Measurements from ENCODE around the gene RTTN.

RTTN gene

DNA sequence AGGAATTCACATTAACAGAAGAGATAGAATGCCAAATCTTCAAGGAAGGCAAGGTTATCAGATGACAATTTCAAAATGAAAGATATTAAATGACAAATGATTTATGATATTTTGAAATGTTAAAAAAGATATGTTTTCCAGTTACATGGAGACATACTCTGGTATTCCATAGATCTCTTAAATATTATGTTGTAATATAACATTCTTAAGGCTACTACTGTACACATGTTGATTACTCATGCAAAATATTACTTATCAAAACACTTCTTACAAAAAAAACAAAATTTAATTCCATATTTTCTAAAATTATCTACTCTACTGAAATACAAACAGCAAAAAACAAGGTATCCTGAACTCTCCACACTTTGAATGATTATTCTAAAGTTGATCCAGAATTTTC, 22.9 kb downstream of the RTTN start:
- TF ChIP-seq MYC (IDR thresholded peaks at IDR 0.05; ENCODE audit: low read depth, low read length) (no peak), POLR2A (IDR thresholded peaks at IDR 0.05; ENCODE audit: extremely low read depth, insufficient read length) (no peak)
- TF ChIP-seq, protein P1, sequence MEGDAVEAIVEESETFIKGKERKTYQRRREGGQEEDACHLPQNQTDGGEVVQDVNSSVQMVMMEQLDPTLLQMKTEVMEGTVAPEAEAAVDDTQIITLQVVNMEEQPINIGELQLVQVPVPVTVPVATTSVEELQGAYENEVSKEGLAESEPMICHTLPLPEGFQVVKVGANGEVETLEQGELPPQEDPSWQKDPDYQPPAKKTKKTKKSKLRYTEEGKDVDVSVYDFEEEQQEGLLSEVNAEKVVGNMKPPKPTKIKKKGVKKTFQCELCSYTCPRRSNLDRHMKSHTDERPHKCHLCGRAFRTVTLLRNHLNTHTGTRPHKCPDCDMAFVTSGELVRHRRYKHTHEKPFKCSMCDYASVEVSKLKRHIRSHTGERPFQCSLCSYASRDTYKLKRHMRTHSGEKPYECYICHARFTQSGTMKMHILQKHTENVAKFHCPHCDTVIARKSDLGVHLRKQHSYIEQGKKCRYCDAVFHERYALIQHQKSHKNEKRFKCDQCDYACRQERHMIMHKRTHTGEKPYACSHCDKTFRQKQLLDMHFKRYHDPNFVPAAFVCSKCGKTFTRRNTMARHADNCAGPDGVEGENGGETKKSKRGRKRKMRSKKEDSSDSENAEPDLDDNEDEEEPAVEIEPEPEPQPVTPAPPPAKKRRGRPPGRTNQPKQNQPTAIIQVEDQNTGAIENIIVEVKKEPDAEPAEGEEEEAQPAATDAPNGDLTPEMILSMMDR (IDR thresholded peaks at IDR 0.05; ENCODE audit: low read depth, low read length) = no peak
- TF ChIP-seq, protein P2, sequence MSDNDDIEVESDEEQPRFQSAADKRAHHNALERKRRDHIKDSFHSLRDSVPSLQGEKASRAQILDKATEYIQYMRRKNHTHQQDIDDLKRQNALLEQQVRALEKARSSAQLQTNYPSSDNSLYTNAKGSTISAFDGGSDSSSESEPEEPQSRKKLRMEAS (IDR thresholded peaks at IDR 0.05; ENCODE audit: low read depth, low read length) = no peak
- no peak for DNase-seq (ENCODE audit: low read depth)
- H3K4me3 ChIP-seq (ENCODE audit: low read depth, low read length) = no peak overlapping the region

DNA sequence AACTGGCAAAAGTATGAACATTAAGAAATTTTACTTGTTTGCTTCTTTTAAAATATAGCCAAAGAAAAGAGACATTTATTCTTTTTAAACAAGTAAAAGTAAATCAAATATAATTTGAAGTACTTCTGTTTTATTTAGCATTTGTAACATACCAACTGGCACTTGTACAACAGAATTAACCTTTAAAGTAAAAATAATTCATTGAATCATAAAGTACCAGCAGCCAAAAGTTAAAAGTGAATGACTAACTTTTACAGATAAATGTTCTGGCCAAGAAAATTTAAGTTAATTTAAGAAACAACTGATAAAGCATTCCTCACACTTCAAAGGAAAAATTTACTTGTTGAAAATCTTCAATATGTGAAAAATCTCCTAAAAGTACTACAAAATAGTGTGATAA, 23.8 kb downstream of the RTTN start:
- TF ChIP-seq MYC (IDR thresholded peaks at IDR 0.05; ENCODE audit: low read depth, low read length) (no peak), POLR2A (IDR thresholded peaks at IDR 0.05; ENCODE audit: extremely low read depth, insufficient read length) (no peak)
- TF ChIP-seq, protein P2 (IDR thresholded peaks at IDR 0.05; ENCODE audit: low read depth, low read length) = no peak
- TF ChIP-seq, protein P1 (IDR thresholded peaks at IDR 0.05; ENCODE audit: low read depth, low read length) = no peak
- DNase-seq (ENCODE audit: low read depth) = no peak
- no peak overlapping the region for H3K4me3 ChIP-seq (ENCODE audit: low read depth, low read length)

GRCh38 chr18:70181015-70181414, 24.5 kb downstream of the RTTN start:
- TF ChIP-seq, protein P1 (IDR thresholded peaks at IDR 0.05; ENCODE audit: low read depth, low read length) = no peak
- TF ChIP-seq, protein P2 (IDR thresholded peaks at IDR 0.05; ENCODE audit: low read depth, low read length) = no peak
- TF ChIP-seq MYC (IDR thresholded peaks at IDR 0.05; ENCODE audit: low read depth, low read length) = no peak
- no peak for TF ChIP-seq POLR2A (IDR thresholded peaks at IDR 0.05; ENCODE audit: extremely low read depth, insufficient read length)
- no peak overlapping the region for H3K4me3 ChIP-seq (ENCODE audit: low read depth, low read length)
- DNase-seq (ENCODE audit: low read depth) = no peak

DNA sequence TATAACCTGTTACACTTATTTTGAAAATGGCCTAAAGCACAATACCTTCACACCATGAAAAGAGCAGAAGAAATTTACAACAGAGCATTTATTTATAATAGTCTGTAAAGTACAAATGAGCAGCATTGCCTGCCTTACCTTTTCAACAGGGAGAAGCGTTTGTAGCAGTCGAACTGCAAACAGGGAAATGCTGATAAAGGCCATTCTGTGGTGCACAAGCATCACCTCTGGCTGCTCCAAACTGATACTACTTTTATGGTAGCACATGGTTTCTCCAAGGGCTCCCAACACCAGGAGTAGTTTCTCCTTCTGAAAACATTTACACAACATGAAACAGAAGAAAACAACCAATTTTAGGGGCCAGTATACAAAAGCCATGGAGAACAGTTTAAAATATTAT, 28.9 kb downstream of the RTTN start:
- no peak overlapping the region for H3K4me3 ChIP-seq (ENCODE audit: low read depth, low read length)
- DNase-seq (ENCODE audit: low read depth) = no peak
- TF ChIP-seq, protein P1 (IDR thresholded peaks at IDR 0.05; ENCODE audit: low read depth, low read length) = no peak
- TF ChIP-seq MYC (IDR thresholded peaks at IDR 0.05; ENCODE audit: low read depth, low read length) (no peak), POLR2A (IDR thresholded peaks at IDR 0.05; ENCODE audit: extremely low read depth, insufficient read length) (no peak)
- TF ChIP-seq, protein P2 (IDR thresholded peaks at IDR 0.05; ENCODE audit: low read depth, low read length) = no peak

DNA sequence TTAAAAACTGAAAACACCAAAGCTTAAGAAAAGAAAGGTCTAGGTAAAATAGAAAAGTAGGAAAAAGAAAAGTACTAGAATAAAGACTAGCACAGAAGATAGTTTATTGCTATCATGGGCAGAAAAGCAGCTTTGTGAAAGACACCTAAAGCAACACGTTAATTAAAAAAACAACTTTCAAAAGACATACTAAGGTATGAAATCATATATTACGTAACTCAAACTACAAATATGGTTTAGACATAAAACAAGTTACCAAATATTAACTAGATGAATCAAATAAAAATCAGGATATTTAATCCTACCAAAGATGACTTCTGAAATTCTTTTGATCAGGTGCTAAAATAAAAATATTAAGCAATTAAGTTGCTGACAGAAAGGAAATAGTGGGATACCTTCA, 30.3 kb downstream of the RTTN start:
- DNase-seq (ENCODE audit: low read depth) = no peak
- H3K4me3 ChIP-seq (ENCODE audit: low read depth, low read length) = no peak overlapping the region
- TF ChIP-seq, protein P2 (IDR thresholded peaks at IDR 0.05; ENCODE audit: low read depth, low read length) = no peak
- TF ChIP-seq, protein P1 (IDR thresholded peaks at IDR 0.05; ENCODE audit: low read depth, low read length) = no peak
- TF ChIP-seq POLR2A (IDR thresholded peaks at IDR 0.05; ENCODE audit: extremely low read depth, insufficient read length) (no peak), MYC (IDR thresholded peaks at IDR 0.05; ENCODE audit: low read depth, low read length) (no peak)

DNA sequence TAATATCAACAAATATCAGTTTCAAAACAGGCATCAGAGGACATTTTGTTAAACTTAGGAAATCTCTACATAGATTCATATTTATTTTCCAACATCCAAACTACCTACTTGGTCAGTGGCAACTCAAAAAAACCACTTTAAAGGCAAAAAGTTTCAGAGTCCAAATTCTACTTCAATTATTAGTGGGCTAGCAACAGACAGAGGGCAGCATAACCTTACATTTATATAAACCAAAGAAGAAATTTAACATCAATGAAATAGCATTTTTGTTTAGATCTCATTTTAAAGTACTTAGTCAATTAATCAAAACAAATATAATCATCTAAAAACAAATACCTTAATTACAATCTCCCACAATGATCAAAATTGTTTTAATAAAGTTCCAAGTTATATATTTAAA, 33.3 kb downstream of the RTTN start:
- no peak for DNase-seq (ENCODE audit: low read depth)
- no peak overlapping the region for H3K4me3 ChIP-seq (ENCODE audit: low read depth, low read length)
- TF ChIP-seq, protein P1 (IDR thresholded peaks at IDR 0.05; ENCODE audit: low read depth, low read length) = no peak
- no peak for TF ChIP-seq POLR2A (IDR thresholded peaks at IDR 0.05; ENCODE audit: extremely low read depth, insufficient read length)
- TF ChIP-seq MYC (IDR thresholded peaks at IDR 0.05; ENCODE audit: low read depth, low read length) = no peak
- TF ChIP-seq, protein P2 (IDR thresholded peaks at IDR 0.05; ENCODE audit: low read depth, low read length) = no peak
